OCI-LY7 (cell line): ENCODE results near the gene WRNIP1. TPM values are rescaled to one million over a fixed set of nuclear protein-coding genes. Genes with fewer than 3 reads are reported as not detected.

Source experiments
- BruUV-seq: library from RNA; stranded (reverse); fragments of 400-500 nt; replicated peaks from 2 replicates; lab custom pipeline; 2021; lab: Mats Ljungman, UMichigan
- CTCF ChIA-PET: fragments of 300-600 bp; sonication (Branson Sonifier 250); formaldehyde crosslinking; loops from one replicate; lab custom pipeline; 2022; ENCODE audit warnings: antibody characterized with exemption; ENCODE audit not compliant: unreplicated experiment; lab: Charles Lee
- POLR2A ChIA-PET: fragments of 300-600 bp; sonication (Branson Sonifier 250); formaldehyde crosslinking; loops from one replicate; lab custom pipeline; 2022; ENCODE audit warnings: antibody characterized with exemption; lab: Charles Lee
- DNase-seq: peaks from one replicate; pipeline ENCODE4 v3.0.0-alpha.2; 2015; ENCODE audit warnings: low spot score
- H2AFZ ChIP-seq: fragments of 200-600 bp; sonication (generic), shearing (Covaris generic); 2 replicates; pipeline ENCODE4 v1.6.1; 2014; ENCODE audit warnings: mild to moderate bottlenecking, antibody characterized with exemption, low read length, moderate library complexity
- H3K27ac ChIP-seq: fragments of 200-600 bp; sonication (generic); 2 replicates; pipeline ENCODE4 v1.5.1; 2014; ENCODE audit warnings: mixed run types, low read depth, mild to moderate bottlenecking, moderate library complexity, low read length, inconsistent platforms; ENCODE audit not compliant: poor library complexity, severe bottlenecking
- H3K36me3 ChIP-seq: fragments of 200-600 bp; sonication (generic); 2 replicates; pipeline ENCODE4 v1.6.1; 2014; ENCODE audit warnings: mild to moderate bottlenecking, antibody characterized with exemption, low read length, moderate library complexity, mixed read lengths; ENCODE audit not compliant: insufficient read depth
- H3K4me1 ChIP-seq: fragments of 200-600 bp; sonication (generic); 2 replicates; pipeline ENCODE4 v1.5.1; 2014; ENCODE audit warnings: mild to moderate bottlenecking, low read length; ENCODE audit not compliant: insufficient read depth, poor library complexity, severe bottlenecking
- H3K4me2 ChIP-seq: fragments of 200-600 bp; sonication (generic); 2 replicates; pipeline ENCODE4 v1.6.1; 2014; ENCODE audit warnings: mild to moderate bottlenecking, low read length
- H3K4me3 ChIP-seq: fragments of 200-600 bp; sonication (generic); 2 replicates; pipeline ENCODE4 v1.5.1; 2014; ENCODE audit warnings: mild to moderate bottlenecking, low read depth, low read length; ENCODE audit not compliant: poor library complexity, severe bottlenecking
- H3K79me2 ChIP-seq: fragments of 200-600 bp; sonication (generic); 2 replicates; pipeline ENCODE4 v1.6.1; 2016; ENCODE audit warnings: low read depth, mild to moderate bottlenecking, low read length, moderate library complexity, mixed read lengths; ENCODE audit not compliant: insufficient read depth
- H3K9me2 ChIP-seq: fragments of 200-600 bp; sonication (generic); 2 replicates; pipeline ENCODE4 v1.6.1; 2016; ENCODE audit warnings: mild to moderate bottlenecking, low read length, mixed read lengths; ENCODE audit not compliant: insufficient read depth
- H3K9me3 ChIP-seq: fragments of 200-600 bp; sonication (generic); 2 replicates; pipeline ENCODE4 v1.6.1; 2014; ENCODE audit warnings: mild to moderate bottlenecking, mixed run types, low read length, mixed read lengths
- H4K20me1 ChIP-seq: fragments of 200-600 bp; sonication (generic); 2 replicates; pipeline ENCODE4 v1.6.1; 2014; ENCODE audit warnings: mild to moderate bottlenecking, antibody characterized with exemption, low read length, moderate library complexity, mixed read lengths; ENCODE audit not compliant: insufficient read depth
- EZH2phosphoT487 ChIP-seq: fragments of 200-600 bp; sonication (generic); IDR thresholded peaks from 2 replicates; pipeline ENCODE4 v1.6.1; 2018; ENCODE audit warnings: low read depth, borderline replicate concordance, mild to moderate bottlenecking, mixed run types, antibody characterized with exemption, low read length, moderate library complexity, mixed read lengths
- intact Hi-C: fragments of 100-400 bp; cut with micrococcal nuclease; formaldehyde crosslinking; loops from one replicate; pipeline ENCODE4 v1.10.0; 2022; ENCODE audit not compliant: unreplicated experiment
- total RNA-seq, 2 experiments: library from RNA; depleted of rRNA in 1 of 2; stranded (reverse); fragments of >200 nt in 1 of 2; shearing (Covaris generic) in 1 of 2; gene quantifications; 2 replicates each; pipeline ENCODE4 v1.2.3, GENCODE V29; 2014 to 2022
- TF ChIP-seq, protein P1 (sequence below): fragments of 200-600 bp; sonication (generic); conservative IDR thresholded peaks from 2 replicates; pipeline ENCODE4 v1.5.1; 2014; ENCODE audit warnings: mild to moderate bottlenecking, antibody characterized with exemption, low read length, moderate library complexity, mixed read lengths

Gene WRNIP1
- total RNA-seq, 2 experiments from 2014 or later = 43.8 to 54.2 TPM

DNA sequence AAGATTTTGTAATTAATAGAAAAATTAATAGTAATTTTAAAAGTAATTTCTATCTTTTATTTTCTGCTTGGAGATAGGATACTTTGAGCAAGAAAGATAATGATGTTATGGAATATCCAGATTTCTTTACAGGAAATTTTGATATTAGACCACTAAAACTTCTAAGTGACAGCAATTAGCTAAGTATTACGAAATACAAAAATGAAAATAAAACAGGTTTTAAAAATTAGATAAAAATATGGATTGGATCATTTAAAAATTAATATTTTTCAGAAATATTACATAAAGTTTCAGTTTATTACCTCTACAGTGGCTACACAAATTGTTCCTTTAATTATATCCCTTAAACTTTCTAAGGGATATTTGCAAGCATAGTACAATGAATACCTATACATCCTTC, 10.3 kb upstream of the WRNIP1 start:
- no peak overlapping the region for H2AFZ ChIP-seq
- CTCF ChIA-PET = no interaction called here
- H3K79me2 ChIP-seq = no peaks in the 10 kb centered on the region
- intact Hi-C loops = no loop called here
- H3K36me3 ChIP-seq = no peaks in the 10 kb centered on the region
- H3K9me3 ChIP-seq = peaks cover 5% of the 10 kb centered on the region; the same call in 1 of the 2 replicates
- no TSS peak for BruUV-seq
- no peak overlapping the region for H3K27ac ChIP-seq
- TF ChIP-seq EZH2phosphoT487 = no peak
- TF ChIP-seq, protein P1, sequence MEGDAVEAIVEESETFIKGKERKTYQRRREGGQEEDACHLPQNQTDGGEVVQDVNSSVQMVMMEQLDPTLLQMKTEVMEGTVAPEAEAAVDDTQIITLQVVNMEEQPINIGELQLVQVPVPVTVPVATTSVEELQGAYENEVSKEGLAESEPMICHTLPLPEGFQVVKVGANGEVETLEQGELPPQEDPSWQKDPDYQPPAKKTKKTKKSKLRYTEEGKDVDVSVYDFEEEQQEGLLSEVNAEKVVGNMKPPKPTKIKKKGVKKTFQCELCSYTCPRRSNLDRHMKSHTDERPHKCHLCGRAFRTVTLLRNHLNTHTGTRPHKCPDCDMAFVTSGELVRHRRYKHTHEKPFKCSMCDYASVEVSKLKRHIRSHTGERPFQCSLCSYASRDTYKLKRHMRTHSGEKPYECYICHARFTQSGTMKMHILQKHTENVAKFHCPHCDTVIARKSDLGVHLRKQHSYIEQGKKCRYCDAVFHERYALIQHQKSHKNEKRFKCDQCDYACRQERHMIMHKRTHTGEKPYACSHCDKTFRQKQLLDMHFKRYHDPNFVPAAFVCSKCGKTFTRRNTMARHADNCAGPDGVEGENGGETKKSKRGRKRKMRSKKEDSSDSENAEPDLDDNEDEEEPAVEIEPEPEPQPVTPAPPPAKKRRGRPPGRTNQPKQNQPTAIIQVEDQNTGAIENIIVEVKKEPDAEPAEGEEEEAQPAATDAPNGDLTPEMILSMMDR = no peak
- peaks cover under 1% of the 10 kb centered on the region for H3K4me1 ChIP-seq
- H3K9me2 ChIP-seq = no peaks in the 10 kb centered on the region
- no peaks in the 10 kb centered on the region for H4K20me1 ChIP-seq
- DNase-seq = no peak
- POLR2A ChIA-PET = interaction anchor here (0.6 to 1.0 kb wide), 2 partner anchors 9 to 17 kb away, joined by 3 read pairs; no protein-coding TSS in a partner anchor
- no peak overlapping the region for H3K4me2 ChIP-seq
- H3K4me3 ChIP-seq = no peak overlapping the region

DNA sequence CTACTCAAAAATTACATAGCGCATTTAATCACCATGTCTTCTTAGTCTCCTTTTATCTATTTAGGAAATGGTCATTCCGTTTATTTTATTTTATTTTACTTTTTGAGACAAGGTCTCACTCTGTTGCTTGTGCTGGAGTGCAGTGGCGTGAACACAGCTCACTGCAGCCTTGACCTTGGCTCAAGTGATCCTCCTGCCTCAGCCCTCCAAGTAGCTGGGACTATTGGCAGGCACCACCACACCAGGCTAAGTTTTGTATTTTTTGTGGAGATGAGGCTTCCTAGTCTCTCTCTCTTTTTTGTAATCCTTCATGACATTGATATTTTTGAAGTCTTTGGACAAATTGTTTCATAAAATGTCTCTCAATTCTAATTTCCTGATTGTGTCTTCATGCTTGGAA, 9.7 kb upstream of the WRNIP1 start:
- no peak overlapping the region for H2AFZ ChIP-seq
- POLR2A ChIA-PET = interaction anchor here (1.0 to 1.5 kb wide), 2 partner anchors 8 to 18 kb away, joined by 3 to 4 read pairs; no protein-coding TSS in a partner anchor
- H3K4me1 ChIP-seq = no peaks in the 10 kb centered on the region
- H3K79me2 ChIP-seq = no peaks in the 10 kb centered on the region
- no peaks in the 10 kb centered on the region for H3K9me2 ChIP-seq
- no peak for DNase-seq
- BruUV-seq = no TSS peak
- H3K36me3 ChIP-seq = no peaks in the 10 kb centered on the region
- H3K27ac ChIP-seq = no peak overlapping the region
- CTCF ChIA-PET = no interaction called here
- no peak overlapping the region for H3K4me3 ChIP-seq
- intact Hi-C loops = no loop called here
- no peaks in the 10 kb centered on the region for H4K20me1 ChIP-seq
- peaks cover 5% of the 10 kb centered on the region; the same call in 1 of the 2 replicates for H3K9me3 ChIP-seq
- TF ChIP-seq, protein P1 = no peak
- no peak for TF ChIP-seq EZH2phosphoT487
- no peak overlapping the region for H3K4me2 ChIP-seq

DNA sequence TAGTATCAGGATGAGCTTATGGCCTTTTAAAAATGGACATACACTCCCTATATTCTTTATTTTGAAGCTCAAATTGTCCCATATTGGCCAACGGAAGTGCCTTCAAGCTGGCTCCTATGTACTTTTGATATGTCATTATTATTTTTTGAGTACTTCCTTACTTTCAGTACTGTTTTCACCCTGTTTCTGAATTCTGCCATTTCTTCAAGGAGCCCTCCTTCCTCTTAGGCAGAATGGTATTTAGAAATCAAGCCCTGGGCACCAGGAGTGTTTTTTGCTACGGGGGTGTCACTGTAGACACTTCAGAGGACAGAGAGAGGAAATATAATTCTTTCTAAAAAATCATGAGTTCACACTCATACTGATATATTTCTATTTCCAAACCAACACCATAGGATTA, 9.0 kb upstream of the WRNIP1 start:
- Histone ChIP-seq H3K4me3 (no peak overlapping the region), H4K20me1 (no peaks in the 10 kb centered on the region), H3K4me2 (no peak overlapping the region), H2AFZ (no peak overlapping the region), H3K9me3 (peaks cover 5% of the 10 kb centered on the region; the same call in 1 of the 2 replicates), H3K79me2 (no peaks in the 10 kb centered on the region), H3K9me2 (no peaks in the 10 kb centered on the region), H3K4me1 (no peaks in the 10 kb centered on the region), H3K27ac (no peak overlapping the region), H3K36me3 (no peaks in the 10 kb centered on the region)
- intact Hi-C loops = no loop called here
- DNase-seq = no peak
- no peak for TF ChIP-seq EZH2phosphoT487
- TF ChIP-seq, protein P1 = no peak
- no TSS peak for BruUV-seq
- ChIA-PET CTCF (no interaction called here), POLR2A (interaction anchor here (0.7 to 1.5 kb wide), 2 partner anchors 19 to 538 kb away, joined by 4 read pairs; no protein-coding TSS in a partner anchor)
